B cell (primary cell): ENCODE data around the gene GPRC5B.

Experiments used
- EZH2 ChIP-seq: IDR thresholded peaks from 2 replicates; pipeline ENCODE4 v1.6.1; 2012; ENCODE audit warnings: borderline replicate concordance, low read depth, mild to moderate bottlenecking, moderate library complexity, low read length; ENCODE audit not compliant: insufficient read depth, poor library complexity, severe bottlenecking
- TF ChIP-seq, protein P1 (sequence below): fragments of 200-600 bp; IDR thresholded peaks from one replicate; pipeline ENCODE4 v1.8.0; 2022; ENCODE audit warnings: antibody characterized with exemption, mild to moderate bottlenecking

DNA sequence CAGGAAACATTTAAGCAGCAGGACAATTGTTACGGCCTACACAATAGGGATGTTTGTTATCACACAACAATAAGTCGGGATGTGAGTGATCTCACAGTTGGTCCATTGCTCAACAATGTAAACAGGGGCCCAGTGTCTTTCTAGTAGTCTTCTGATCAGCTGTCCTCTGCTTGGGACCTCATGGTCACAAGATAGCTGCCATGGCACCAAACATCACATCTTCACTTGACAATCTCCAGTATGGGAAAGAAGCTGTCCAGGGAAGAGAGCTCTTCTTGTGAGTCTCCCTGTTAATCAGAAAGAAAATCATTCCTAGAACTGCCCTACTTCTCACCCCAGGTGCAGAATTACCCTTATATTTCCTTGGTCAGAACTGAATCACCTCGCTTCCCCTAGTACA lies 6.3 kb upstream of the GPRC5B start:
- TF ChIP-seq, protein P1, sequence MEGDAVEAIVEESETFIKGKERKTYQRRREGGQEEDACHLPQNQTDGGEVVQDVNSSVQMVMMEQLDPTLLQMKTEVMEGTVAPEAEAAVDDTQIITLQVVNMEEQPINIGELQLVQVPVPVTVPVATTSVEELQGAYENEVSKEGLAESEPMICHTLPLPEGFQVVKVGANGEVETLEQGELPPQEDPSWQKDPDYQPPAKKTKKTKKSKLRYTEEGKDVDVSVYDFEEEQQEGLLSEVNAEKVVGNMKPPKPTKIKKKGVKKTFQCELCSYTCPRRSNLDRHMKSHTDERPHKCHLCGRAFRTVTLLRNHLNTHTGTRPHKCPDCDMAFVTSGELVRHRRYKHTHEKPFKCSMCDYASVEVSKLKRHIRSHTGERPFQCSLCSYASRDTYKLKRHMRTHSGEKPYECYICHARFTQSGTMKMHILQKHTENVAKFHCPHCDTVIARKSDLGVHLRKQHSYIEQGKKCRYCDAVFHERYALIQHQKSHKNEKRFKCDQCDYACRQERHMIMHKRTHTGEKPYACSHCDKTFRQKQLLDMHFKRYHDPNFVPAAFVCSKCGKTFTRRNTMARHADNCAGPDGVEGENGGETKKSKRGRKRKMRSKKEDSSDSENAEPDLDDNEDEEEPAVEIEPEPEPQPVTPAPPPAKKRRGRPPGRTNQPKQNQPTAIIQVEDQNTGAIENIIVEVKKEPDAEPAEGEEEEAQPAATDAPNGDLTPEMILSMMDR = no peak
- no peak for TF ChIP-seq EZH2
